Panc1 (cell line): ENCODE data around the gene INHA. TPM values are rescaled to one million over a fixed set of nuclear protein-coding genes. Genes with fewer than 3 reads are reported as not detected.

Experiments used
- ATAC-seq: fragments of 200-7000 bp; cut with Tn5 transposase; 2 replicates; pipeline ENCODE4 v1.9.1; 2020; ENCODE audit warnings: mild to moderate bottlenecking, moderate library complexity
- BruUV-seq: library from RNA; stranded (reverse); fragments of 400-500 nt; replicated peaks from 2 replicates; lab custom pipeline; 2021; lab: Mats Ljungman, UMichigan
- CTCF ChIA-PET: fragments of 300-600 bp; sonication (Branson Sonifier 250); formaldehyde crosslinking; loops from one replicate; lab custom pipeline; 2022; ENCODE audit warnings: antibody characterized with exemption; lab: Charles Lee
- POLR2A ChIA-PET: fragments of 300-600 bp; sonication (Branson Sonifier 250); formaldehyde crosslinking; loops from one replicate; lab custom pipeline; 2022; ENCODE audit warnings: antibody characterized with exemption; lab: Charles Lee
- DNase-seq: peaks from one replicate; pipeline ENCODE4 v3.0.0-alpha.2; 2010; ENCODE audit warnings: low read depth, low spot score
- H3K27ac ChIP-seq: 2 replicates; pipeline ENCODE4 v1.5.1; 2011; ENCODE audit warnings: mild to moderate bottlenecking, low read length, inconsistent platforms
- H3K27me3 ChIP-seq: fragments of 200-500 bp; sonication (Bioruptor generic); 2 replicates; pipeline ENCODE4 v1.6.0; 2014; ENCODE audit warnings: low read length, inconsistent platforms; ENCODE audit not compliant: control insufficient read depth, insufficient read depth
- H3K36me3 ChIP-seq: fragments of 200-500 bp; sonication (Bioruptor generic); 2 replicates; pipeline ENCODE4 v1.5.1; 2014; ENCODE audit warnings: inconsistent platforms, mild to moderate bottlenecking, low read length, moderate library complexity; ENCODE audit not compliant: control insufficient read depth, insufficient read depth
- H3K4me1 ChIP-seq: 2 replicates; pipeline ENCODE4 v1.5.1; 2011; ENCODE audit warnings: inconsistent platforms, mild to moderate bottlenecking, low read length, moderate library complexity; ENCODE audit not compliant: control insufficient read depth, insufficient read depth
- H3K4me3 ChIP-seq, 2 experiments: 2 replicates each; pipeline ENCODE4 v1.5.1; 2011 to 2012; ENCODE audit warnings: low read depth in 2 of 2, low read length in 2 of 2, mild to moderate bottlenecking in 2 of 2, inconsistent platforms in 1 of 2, moderate library complexity in 1 of 2
- H3K9me3 ChIP-seq: fragments of 200-500 bp; sonication (Bioruptor generic); 2 replicates; pipeline ENCODE4 v1.5.1; 2014; ENCODE audit warnings: low read depth, mild to moderate bottlenecking, inconsistent platforms, low read length, moderate library complexity; ENCODE audit not compliant: control insufficient read depth, insufficient read depth
- CTCF ChIP-seq: fragments of 450-650 bp; IDR thresholded peaks from 2 replicates; pipeline ENCODE4 v1.5.1; 2017; ENCODE audit warnings: mild to moderate bottlenecking
- POLR2AphosphoS5 ChIP-seq: IDR thresholded peaks from 2 replicates; pipeline ENCODE4 v1.6.1; 2012; ENCODE audit warnings: mild to moderate bottlenecking, low read depth, low read length, moderate library complexity
- REST ChIP-seq, 2 experiments: IDR thresholded peaks; 2 replicates each; pipeline ENCODE4 v1.6.1; 2011 to 2012; ENCODE audit warnings: low read depth in 2 of 2, control low read depth in 1 of 2, low read length in 1 of 2, mild to moderate bottlenecking in 1 of 2, moderate library complexity in 1 of 2; ENCODE audit not compliant: insufficient read depth in 1 of 2
- SIN3A ChIP-seq: IDR thresholded peaks from 2 replicates; pipeline ENCODE4 v1.6.1; 2012; ENCODE audit warnings: low read depth, mild to moderate bottlenecking, low read length, moderate library complexity, borderline replicate concordance; ENCODE audit not compliant: insufficient read depth
- TCF7L2 ChIP-seq: IDR thresholded peaks from 2 replicates; pipeline ENCODE4 v1.6.1; 2011; ENCODE audit warnings: mild to moderate bottlenecking, low read depth, low read length, inconsistent platforms
- in situ Hi-C: cut with HindIII; loops from 2 replicates; pipeline ENCODE4 v1.10.0; 2016; ENCODE audit warnings: low sequenced_read_pairs, low pct_unique_long_range_greater_than_20kb
- intact Hi-C: fragments of 100-400 bp; cut with micrococcal nuclease; formaldehyde crosslinking; loops from one replicate; pipeline ENCODE4 v1.10.0; 2022; ENCODE audit not compliant: unreplicated experiment
- total RNA-seq: library from RNA; stranded (reverse); gene quantifications from one replicate; pipeline ENCODE4 v1.2.1, GENCODE V29; 2021; ENCODE audit not compliant: unreplicated experiment

INHA gene
- total RNA-seq, 1 experiment from 2014 or later: 1.2 TPM

DNA sequence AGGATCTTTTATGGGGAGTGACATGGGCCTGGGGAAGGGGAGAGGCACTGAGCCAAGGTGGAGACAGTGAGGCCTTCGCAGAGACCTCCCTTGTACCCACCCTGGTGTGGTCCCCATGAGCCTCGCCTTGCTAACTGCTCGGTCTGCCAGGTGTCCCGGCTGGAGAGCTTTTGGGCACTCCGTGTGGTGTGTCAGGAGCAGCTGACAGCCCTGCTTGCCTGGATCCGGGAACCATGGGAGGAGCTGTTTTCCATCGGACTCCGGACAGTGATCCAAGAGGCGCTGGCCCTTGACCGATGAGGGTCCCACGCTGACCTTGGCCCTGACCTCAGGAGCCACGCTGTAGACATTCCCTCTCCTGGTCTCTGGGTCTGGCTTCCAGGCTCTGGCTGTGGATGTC is 43.8 kb downstream of the INHA start:
- POLR2A ChIA-PET: no interaction called here
- no TSS peak for BruUV-seq
- Histone ChIP-seq H3K36me3 (no peaks in the 10 kb centered on the region), H3K9me3 (no peaks in the 10 kb centered on the region), H3K27me3 (no peaks in the 10 kb centered on the region), H3K4me1 (no peaks in the 10 kb centered on the region), H3K4me3 (no peak overlapping the region), H3K27ac (no peak overlapping the region)
- no peak for TF ChIP-seq REST (IDR thresholded peaks at IDR 0.05; ENCODE audit: insufficient read depth in 1 of 2, low read depth in 2 of 2, low read length in 1 of 2)
- no peak for TF ChIP-seq SIN3A
- no peak for TF ChIP-seq TCF7L2
- no peak for TF ChIP-seq CTCF
- no peak for TF ChIP-seq POLR2AphosphoS5
- CTCF ChIA-PET: no interaction called here
- in situ Hi-C loops: no loop called here
- intact Hi-C loops: no loop called here
- ATAC-seq: no peak
- DNase-seq: no peak

GRCh38 chr2:219616550-219616949 is 44.4 kb downstream of the INHA start:
- ChIA-PET CTCF (no interaction called here), POLR2A (no interaction called here)
- Histone ChIP-seq H3K27ac (no peak overlapping the region), H3K4me3 (no peak overlapping the region), H3K9me3 (no peaks in the 10 kb centered on the region), H3K4me1 (no peaks in the 10 kb centered on the region), H3K36me3 (no peaks in the 10 kb centered on the region), H3K27me3 (no peaks in the 10 kb centered on the region)
- no peak for ATAC-seq
- DNase-seq: no peak
- in situ Hi-C loops (no loop called here), intact Hi-C loops (no loop called here)
- no peak for TF ChIP-seq TCF7L2
- no peak for TF ChIP-seq REST (IDR thresholded peaks at IDR 0.05; ENCODE audit: insufficient read depth in 1 of 2, low read depth in 2 of 2, low read length in 1 of 2)
- BruUV-seq: no TSS peak
